K562 (cell line): ENCODE measurements around the gene BORCS8. TPM values are rescaled to one million over a fixed set of nuclear protein-coding genes. Genes with fewer than 3 reads are reported as not detected.

Source experiments
- CREM ChIP-seq: IDR thresholded peaks from 2 replicates; pipeline ENCODE4 v1.6.1; 2014; ENCODE audit warnings: antibody characterized with exemption, low read depth
- HLTF ChIP-seq: fragments of 450-650 bp; IDR thresholded peaks from 2 replicates; pipeline ENCODE4 v1.6.1; 2016
- MNT ChIP-seq, 2 experiments: fragments of 450-650 bp; conservative IDR thresholded peaks; 2 replicates each; pipeline ENCODE4 v1.6.1; 2017; ENCODE audit warnings: mild to moderate bottlenecking in 2 of 2, moderate library complexity in 2 of 2
- POLR2AphosphoS5 ChIP-seq: IDR thresholded peaks from 2 replicates; pipeline ENCODE4 v1.6.1; 2011; ENCODE audit warnings: mild to moderate bottlenecking, low read depth, low read length, moderate library complexity; ENCODE audit not compliant: control insufficient read depth, insufficient read depth
- RAD51 ChIP-seq: fragments of 450-650 bp; IDR thresholded peaks from 2 replicates; pipeline ENCODE4 v1.7.1; 2016; ENCODE audit warnings: low read depth, mild to moderate bottlenecking, borderline replicate concordance
- TAF1 ChIP-seq: IDR thresholded peaks from 2 replicates; pipeline ENCODE4 v1.6.1; 2011; ENCODE audit warnings: mild to moderate bottlenecking, low read length, moderate library complexity; ENCODE audit not compliant: insufficient read depth, control insufficient read depth, severe bottlenecking; ENCODE audit errors: extremely low read depth
- ZBTB40 ChIP-seq, 2 experiments: fragments of 450-650 bp in 1 of 2; sonication (generic) in 1 of 2; formaldehyde crosslinking in 1 of 2; IDR thresholded peaks; 2 replicates each; pipeline versions ENCODE4 v1.7.1 to v1.9.0; 2016 to 2022; ENCODE audit warnings: inconsistent platforms in 1 of 2, mild to moderate bottlenecking in 1 of 2, missing genetic modification reagents in 1 of 2
- ZNF277 ChIP-seq: fragments of 250-450 bp; sonication (Bioruptor Pico); IDR thresholded peaks from 2 replicates; pipeline ENCODE4 v1.8.0; 2022; ENCODE audit warnings: inconsistent platforms, mild to moderate bottlenecking, moderate library complexity, borderline replicate concordance
- ZNF384 ChIP-seq: IDR thresholded peaks from 2 replicates; pipeline ENCODE4 v1.6.1; 2012; ENCODE audit warnings: low read depth, low read length, improper control_type of control experiment
- polyA plus RNA-seq, 8 experiments: library from polyadenylated mRNA; depleted of rRNA in 4 of 8; stranded (reverse) in 5 of 8; unstranded in 3 of 8; fragments of >200 nt; fragmentation: Nextera tagmentation in 2 of 8; fragmentation: Illumina TruSeq in 1 of 8; extraction: Ambion mirVana in 2 of 8; extraction: Trizol in 1 of 8; gene quantifications; 2 replicates each; pipeline versions ENCODE4 v1.2.1 to v1.2.3, GENCODE V29; 2011 to 2014; ENCODE audit warnings: inconsistent platforms in 1 of 8, missing spikeins in 1 of 8
- total RNA-seq, 7 experiments: library from RNA; depleted of rRNA in 6 of 7; stranded (reverse); fragments of >200 nt in 6 of 7; fragmentation: Illumina TruSeq in 2 of 7; extraction: Trizol in 2 of 7; gene quantifications; 2 replicates each; pipeline versions ENCODE4 v1.2.1 to v1.2.3, GENCODE V29; 2011 to 2021; ENCODE audit warnings: low replicate concordance in 1 of 7

The BORCS8 gene
- total and polyA plus RNA-seq, 9 of the 15 experiments (the other 6 are each of a cell fraction or from before 2014, with no cell fraction given), result 4.6 to 33.6 (median 16.3) TPM

- peak; percentile 56 for TF ChIP-seq ZBTB40 (IDR thresholded peaks at IDR 0.05)
- no peak for TF ChIP-seq ZBTB40 (CRISPR knock-in tag; IDR thresholded peaks at IDR 0.05)
- TF ChIP-seq MNT (conservative IDR thresholded peaks at IDR 0.05), result 0 out of 4 replicates have a peak, but pooled peaks of 1 of the 2 experiments have one; percentile 39
- TF ChIP-seq HLTF, result 0 out of 2 replicates have a peak, but pooled peaks have one; percentile 43
- peak; percentile 71 for TF ChIP-seq RAD51
- TF ChIP-seq CREM, result no peak
- TF ChIP-seq TAF1, result peak; percentile 56
- 0 out of 2 replicates have a peak, but pooled peaks have one; percentile 18 for TF ChIP-seq POLR2AphosphoS5
- TF ChIP-seq ZNF277 (CRISPR knock-in tag), result no peak
- TF ChIP-seq ZNF384, result peak; percentile 61; the same call in 1 of the 2 replicates
Measured at GRCh38 chr19:19192910-19193423, 1.0 kb upstream of the BORCS8 start (continued).
